ENCODE results near the gene NPVF. TPM values are rescaled to one million over a fixed set of nuclear protein-coding genes. Genes with fewer than 3 reads are reported as not detected.

NPVF gene
- total RNA-seq, 1 experiment from 2014 or later: not detected

GRCh38 chr7:25194036-25194435 is 34.2 kb downstream of the NPVF start:
- no peaks in the 10 kb centered on the region for H3K23me2 ChIP-seq (ENCODE audit: insufficient read length, low read depth, low read length, poor library complexity, severe bottlenecking)
- H3K27ac Mint-ChIP-seq: no peak overlapping the region

More at GRCh38 chr7:25194036-25194435, 34.2 kb downstream of the NPVF start:
- no peak for DNase-seq
- Histone ChIP-seq H3K4me1 (ENCODE audit: insufficient read depth, low read length) (no peaks in the 10 kb centered on the region), H4K5ac (ENCODE audit: insufficient read length, low read depth, low read length) (no peak overlapping the region), H3K9ac (ENCODE audit: extremely low read depth, insufficient read length, low read length) (no peak overlapping the region), H3K27ac (ENCODE audit: insufficient read length, low read depth, low read length) (no peak overlapping the region), H3K4me2 (ENCODE audit: insufficient read depth, insufficient read length, low read length) (no peak overlapping the region), H3K27me3 (ENCODE audit: insufficient read depth, low read length) (no peaks in the 10 kb centered on the region), H3K79me2 (ENCODE audit: insufficient read depth, low read length) (no peaks in the 10 kb centered on the region), H3T11ph (ENCODE audit: low read length) (no peak overlapping the region), H2BK5ac (ENCODE audit: insufficient read length, low read length) (no peak overlapping the region), H3K9me3 (ENCODE audit: control insufficient read depth, low read depth, low read length) (peaks cover 9% of the 10 kb centered on the region), H2BK20ac (ENCODE audit: low read depth, low read length, poor library complexity, severe bottlenecking) (no peak overlapping the region), H2AFZ (ENCODE audit: low read length) (no peak overlapping the region), H4K8ac (replicated peaks; ENCODE audit: insufficient read length, low read depth, low read length) (no peak overlapping the region), H3K79me1 (ENCODE audit: insufficient read depth, low read depth, low read length, poor library complexity, severe bottlenecking) (no peaks in the 10 kb centered on the region), H4K20me1 (ENCODE audit: control insufficient read depth, insufficient read depth, insufficient read length) (no peaks in the 10 kb centered on the region), H2BK12ac (ENCODE audit: insufficient read length, low read depth, low read length) (no peak overlapping the region), H3K14ac (ENCODE audit: insufficient read depth, low read length) (no peak overlapping the region), H3K18ac (ENCODE audit: insufficient read length, low read depth, low read length) (no peak overlapping the region), H3K4ac (ENCODE audit: low read depth, low read length) (no peak overlapping the region), H2BK15ac (ENCODE audit: low read depth, low read length) (no peak overlapping the region), H3K23ac (ENCODE audit: insufficient read length, low read depth, low read length) (no peak overlapping the region), H2AK5ac (ENCODE audit: insufficient read length, low read length) (no peak overlapping the region), H2BK120ac (ENCODE audit: low read depth, low read length, poor library complexity, severe bottlenecking) (no peak overlapping the region), H4K91ac (ENCODE audit: insufficient read length, low read depth, low read length) (no peak overlapping the region), H3K56ac (ENCODE audit: insufficient read length, low read depth, low read length) (no peak overlapping the region)
- Mint-ChIP-seq H3K36me3 (ENCODE audit: insufficient read depth in 1 of 3, low read depth in 3 of 3) (peaks cover 6 to 32% (median 8%) of the 10 kb centered on the region in 3 experiments; a peak in 5 of 7 replicates), H3K9me3 (peaks cover 25 to 28% of the 10 kb centered on the region in 2 experiments), H3K4me1 (peaks cover 4 to 5% of the 10 kb centered on the region in 2 experiments; a peak in 2 of 4 replicates), H3K4me3 (no peak overlapping the region), H3K27me3 (ENCODE audit: low read depth) (peaks cover 6% of the 10 kb centered on the region)
- WGBS (ENCODE audit: extremely low coverage, insufficient read length, low lambda C conversion rate): no CpG with 5 or more reads among the region's 2 CpGs
- no peak for TF ChIP-seq CTCF (conservative IDR thresholded peaks at IDR 0.05)
